GM06990 (cell line): ENCODE measurements around the gene YIF1A.
A peak's percentile ranks its signal among the peaks of the same experiment; 100 is the strongest.

Experiments used
- DNase-seq: peaks from one replicate; pipeline ENCODE4 v3.0.0-alpha.2; 2011; ENCODE audit not compliant: insufficient read length; ENCODE audit errors: extremely low read depth
- H3K27me3 ChIP-seq: replicated peaks from 2 replicates; pipeline ENCODE4 v1.6.0; 2011; ENCODE audit warnings: low read length; ENCODE audit not compliant: control insufficient read depth, insufficient read depth
- H3K36me3 ChIP-seq: 2 replicates; pipeline ENCODE4 v1.5.1; 2011; ENCODE audit warnings: low read length; ENCODE audit not compliant: control insufficient read depth, insufficient read depth
- H3K4me3 ChIP-seq: replicated peaks from 2 replicates; pipeline ENCODE4 v1.5.1; 2011; ENCODE audit warnings: low read depth, mild to moderate bottlenecking, control low read depth, low read length
- CTCF ChIP-seq: IDR thresholded peaks from 2 replicates; pipeline ENCODE4 v1.5.1; 2011; ENCODE audit warnings: low read length, control low read depth, mild to moderate bottlenecking, inconsistent platforms; ENCODE audit not compliant: insufficient read depth, poor library complexity, severe bottlenecking

The YIF1A gene

GRCh38 chr11:66330931-66331330 lies 42.0 kb upstream of the YIF1A start:
- TF ChIP-seq CTCF: no peak
- no peaks in the 10 kb centered on the region for H3K36me3 ChIP-seq
- no peak overlapping the region for H3K4me3 ChIP-seq
- DNase-seq: no peak
- H3K27me3 ChIP-seq: no peaks in the 10 kb centered on the region

- TF ChIP-seq CTCF: no peak
- DNase-seq: no peak
These were observed 40.3 kb upstream of the YIF1A start for GRCh38 chr11:66329165-66329673.

GRCh38 chr11:66328302-66329144 lies 39.6 kb upstream of the YIF1A start:
- no peak overlapping the region for H3K4me3 ChIP-seq
- DNase-seq: peak; percentile 78
- no peaks in the 10 kb centered on the region for H3K36me3 ChIP-seq
- TF ChIP-seq CTCF: peak; percentile 91
- no peaks in the 10 kb centered on the region for H3K27me3 ChIP-seq

More at GRCh38 chr11:66329165-66329673, 40.3 kb upstream of the YIF1A start:
- no peak overlapping the region for H3K4me3 ChIP-seq
- H3K36me3 ChIP-seq: no peaks in the 10 kb centered on the region
- H3K27me3 ChIP-seq: no peaks in the 10 kb centered on the region

- Histone ChIP-seq H3K27me3 (no peaks in the 10 kb centered on the region), H3K36me3 (no peaks in the 10 kb centered on the region), H3K4me3 (no peak overlapping the region)
- no peak for TF ChIP-seq CTCF
- DNase-seq: no peak
These were observed 39.0 kb upstream of the YIF1A start for GRCh38 chr11:66328031-66328301.

- no peak for DNase-seq
- Histone ChIP-seq H3K27me3 (no peaks in the 10 kb centered on the region), H3K4me3 (no peak overlapping the region), H3K36me3 (no peaks in the 10 kb centered on the region)
- no peak for TF ChIP-seq CTCF
These were observed 38.5 kb upstream of the YIF1A start for GRCh38 chr11:66327171-66328030.
